Tibial nerve (tissue), 3 donors: ENCODE measurements around the gene MT1X.

Source experiments
- POLR2A ChIP-seq, 2 donors: fragments of 450-650 bp; IDR thresholded peaks; one replicate each; pipeline ENCODE4 v1.6.1; 2017; ENCODE audit warnings: antibody characterized with exemption in 2 of 2, mild to moderate bottlenecking in 2 of 2, moderate library complexity in 2 of 2
- TF ChIP-seq, protein P1 (sequence below), 5 experiments: fragments of 200-600 bp in 3 of 5; fragments of 450-650 bp in 2 of 5; sonication (generic) in 3 of 5; IDR thresholded peaks; one replicate each; pipeline ENCODE4 v1.5.1; 2016 to 2019; ENCODE audit warnings: antibody characterized with exemption in 5 of 5, mild to moderate bottlenecking in 3 of 5, moderate library complexity in 2 of 5

DNA sequence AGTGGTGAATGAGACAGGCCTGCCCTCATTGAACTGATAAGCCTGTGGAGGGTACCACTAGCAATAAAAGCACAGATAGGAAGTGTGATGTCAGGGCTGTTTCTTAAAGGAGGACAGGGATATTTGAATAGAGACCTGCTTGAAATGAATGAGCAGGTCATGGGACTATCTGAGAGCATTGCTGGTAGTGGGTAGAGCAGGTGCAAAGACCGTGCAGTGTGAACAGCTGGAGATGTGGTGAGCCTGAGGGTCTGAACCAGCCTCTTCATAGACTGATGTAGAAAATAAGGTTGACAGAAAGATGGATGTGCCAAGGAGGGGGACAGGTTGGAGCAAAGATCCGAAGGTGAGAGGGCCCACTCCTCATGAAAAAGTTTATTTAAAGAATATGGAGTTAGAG lies 50.1 kb downstream of the MT1X start:
- TF ChIP-seq, protein P1, sequence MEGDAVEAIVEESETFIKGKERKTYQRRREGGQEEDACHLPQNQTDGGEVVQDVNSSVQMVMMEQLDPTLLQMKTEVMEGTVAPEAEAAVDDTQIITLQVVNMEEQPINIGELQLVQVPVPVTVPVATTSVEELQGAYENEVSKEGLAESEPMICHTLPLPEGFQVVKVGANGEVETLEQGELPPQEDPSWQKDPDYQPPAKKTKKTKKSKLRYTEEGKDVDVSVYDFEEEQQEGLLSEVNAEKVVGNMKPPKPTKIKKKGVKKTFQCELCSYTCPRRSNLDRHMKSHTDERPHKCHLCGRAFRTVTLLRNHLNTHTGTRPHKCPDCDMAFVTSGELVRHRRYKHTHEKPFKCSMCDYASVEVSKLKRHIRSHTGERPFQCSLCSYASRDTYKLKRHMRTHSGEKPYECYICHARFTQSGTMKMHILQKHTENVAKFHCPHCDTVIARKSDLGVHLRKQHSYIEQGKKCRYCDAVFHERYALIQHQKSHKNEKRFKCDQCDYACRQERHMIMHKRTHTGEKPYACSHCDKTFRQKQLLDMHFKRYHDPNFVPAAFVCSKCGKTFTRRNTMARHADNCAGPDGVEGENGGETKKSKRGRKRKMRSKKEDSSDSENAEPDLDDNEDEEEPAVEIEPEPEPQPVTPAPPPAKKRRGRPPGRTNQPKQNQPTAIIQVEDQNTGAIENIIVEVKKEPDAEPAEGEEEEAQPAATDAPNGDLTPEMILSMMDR (IDR thresholded peaks at IDR 0.05) = no peak
- TF ChIP-seq POLR2A (IDR thresholded peaks at IDR 0.05) = no peak
